ENCODE data around the gene YJU2. TPM values are rescaled to one million over a fixed set of nuclear protein-coding genes. Genes with fewer than 3 reads are reported as not detected.

Gene YJU2
- polyA plus RNA-seq, 1 of the 3 experiments (the other 2 are of a cell fraction), result 29.0 TPM

DNA sequence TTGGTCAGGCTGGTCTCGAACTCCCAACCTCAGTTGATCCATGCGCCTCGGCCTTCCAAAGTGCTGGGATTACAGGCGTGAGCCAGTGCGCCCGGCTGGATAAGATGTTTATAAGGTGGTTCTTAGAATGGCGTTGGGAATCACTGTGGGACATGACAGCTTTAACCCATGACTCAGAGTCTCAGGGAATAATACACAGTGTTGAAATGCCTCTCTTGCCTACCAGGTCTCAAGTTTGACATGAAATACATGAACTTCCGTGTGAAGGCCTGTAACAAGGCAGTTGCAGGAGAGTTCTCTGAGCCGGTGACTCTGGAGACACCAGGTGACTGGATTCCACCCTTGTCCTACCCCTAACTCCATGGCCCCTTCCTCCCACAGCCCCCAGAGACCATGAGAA, 70.1 kb downstream of the YJU2 start:
- Histone ChIP-seq H3K36me3 (replicated peaks in 1 of 2; ENCODE audit: control insufficient read depth in 1 of 2, insufficient read depth in 2 of 2, low read length in 1 of 2) (peaks cover 10 to 16% of the 10 kb centered on the region in 2 experiments), H3K4me3 (ENCODE audit: low read depth in 2 of 2, low read length in 1 of 2) (no peak overlapping the region), H3K9me2 (no peaks in the 10 kb centered on the region), H3K27ac (ENCODE audit: low read depth in 2 of 2, low read length in 1 of 2) (no peak overlapping the region), H3K9me3 (no peaks in the 10 kb centered on the region), H3K4me2 (no peak overlapping the region), H3K27me3 (ENCODE audit: insufficient read depth) (no peaks in the 10 kb centered on the region), H3F3A (replicated peaks; ENCODE audit: insufficient read depth) (no peaks in the 10 kb centered on the region), H2AFZ (ENCODE audit: low read depth) (no peak overlapping the region), H4K20me1 (ENCODE audit: insufficient read depth) (no peaks in the 10 kb centered on the region), H3K4me1 (ENCODE audit: control insufficient read depth in 1 of 2, insufficient read depth in 2 of 2, low read depth in 1 of 2, low read length in 1 of 2) (no peaks in the 10 kb centered on the region), H3K79me2 (ENCODE audit: insufficient read depth) (no peaks in the 10 kb centered on the region), H3K9ac (no peak overlapping the region)
- no peak for TF ChIP-seq FOSL2 (IDR thresholded peaks at IDR 0.05; ENCODE audit: borderline replicate concordance, low read depth)
- no peak for TF ChIP-seq TAF1 (IDR thresholded peaks at IDR 0.05; ENCODE audit: borderline replicate concordance, low read depth, low read length)
- no peak for TF ChIP-seq MXI1 (IDR thresholded peaks at IDR 0.05; ENCODE audit: low read depth, low read length)
- TF ChIP-seq, protein P1, sequence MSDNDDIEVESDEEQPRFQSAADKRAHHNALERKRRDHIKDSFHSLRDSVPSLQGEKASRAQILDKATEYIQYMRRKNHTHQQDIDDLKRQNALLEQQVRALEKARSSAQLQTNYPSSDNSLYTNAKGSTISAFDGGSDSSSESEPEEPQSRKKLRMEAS (IDR thresholded peaks at IDR 0.05; ENCODE audit: low read depth), result no peak
- POLR2A ChIA-PET, result no interaction called here
- WGBS (ENCODE audit: low lambda C conversion rate), result 92% methylated on average over 9 of the region's 9 CpGs
- DNase-seq, result peak; percentile 1
- CTCF ChIA-PET, result no interaction called here

DNA sequence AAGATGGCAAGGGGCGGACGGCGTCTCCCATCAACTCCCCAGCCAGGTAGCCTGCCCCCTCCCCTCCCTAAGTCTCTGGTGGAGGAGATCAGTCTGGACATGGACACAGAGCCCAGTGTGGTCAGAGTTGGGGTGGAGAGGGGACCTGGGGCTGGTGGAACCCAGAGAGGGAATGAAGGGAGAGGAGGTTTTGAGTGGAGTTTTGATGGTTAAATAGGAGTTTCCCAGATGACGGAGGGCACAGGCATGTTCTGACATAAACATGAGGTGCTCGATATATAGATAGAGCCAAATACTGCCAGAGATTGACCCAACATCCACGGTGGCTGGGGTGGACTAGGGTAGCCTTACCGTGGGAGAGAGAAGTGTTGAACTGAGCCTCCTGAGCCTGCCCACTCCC, 71.6 kb downstream of the YJU2 start:
- H3K27me3 ChIP-seq (ENCODE audit: insufficient read depth), result no peaks in the 10 kb centered on the region
- DNase-seq, result peak; percentile 11
- H3K9me2 ChIP-seq, result no peaks in the 10 kb centered on the region
- WGBS (ENCODE audit: low lambda C conversion rate), result 98% methylated on average over 7 of the region's 7 CpGs
- ChIA-PET POLR2A (no interaction called here), CTCF (interaction anchor here (0.6 kb wide), 1 partner anchor 94 kb away, joined by 3 read pairs; no protein-coding TSS in a partner anchor)
- no peaks in the 10 kb centered on the region for H3K4me1 ChIP-seq (ENCODE audit: control insufficient read depth in 1 of 2, insufficient read depth in 2 of 2, low read depth in 1 of 2, low read length in 1 of 2)
- no peak overlapping the region for H3K27ac ChIP-seq (ENCODE audit: low read depth in 2 of 2, low read length in 1 of 2)
- no peaks in the 10 kb centered on the region for H3F3A ChIP-seq (replicated peaks; ENCODE audit: insufficient read depth)
- no peaks in the 10 kb centered on the region for H3K79me2 ChIP-seq (ENCODE audit: insufficient read depth)
- peaks cover 10 to 16% of the 10 kb centered on the region in 2 experiments for H3K36me3 ChIP-seq (replicated peaks in 1 of 2; ENCODE audit: control insufficient read depth in 1 of 2, insufficient read depth in 2 of 2, low read length in 1 of 2)
- H4K20me1 ChIP-seq (ENCODE audit: insufficient read depth), result no peaks in the 10 kb centered on the region
- no peak overlapping the region for H3K4me2 ChIP-seq
- no peak overlapping the region for H3K9ac ChIP-seq
- no peak overlapping the region for H3K4me3 ChIP-seq (ENCODE audit: low read depth in 2 of 2, low read length in 1 of 2)
- no peaks in the 10 kb centered on the region for H3K9me3 ChIP-seq
- no peak overlapping the region for H2AFZ ChIP-seq (ENCODE audit: low read depth)
- TF ChIP-seq, protein P1 (IDR thresholded peaks at IDR 0.05; ENCODE audit: low read depth), result no peak
- TF ChIP-seq GABPA (IDR thresholded peaks at IDR 0.05; ENCODE audit: low read depth) (no peak), EP300 (IDR thresholded peaks at IDR 0.05; ENCODE audit: borderline replicate concordance in 1 of 2, low read depth in 1 of 2, low read length in 1 of 2) (no peak), FOXM1 (IDR thresholded peaks at IDR 0.05; ENCODE audit: low read depth) (no peak), JUND (IDR thresholded peaks at IDR 0.05) (no peak), TCF12 (IDR thresholded peaks at IDR 0.05) (no peak), NFIC (IDR thresholded peaks at IDR 0.05; ENCODE audit: borderline replicate concordance) (no peak), MEF2A (IDR thresholded peaks at IDR 0.05; ENCODE audit: borderline replicate concordance, low read depth) (no peak), CHD2 (IDR thresholded peaks at IDR 0.05; ENCODE audit: low read length, partially characterized antibody) (no peak), EZH2phosphoT487 (IDR thresholded peaks at IDR 0.05; ENCODE audit: borderline replicate concordance, low read depth) (no peak), RFX5 (IDR thresholded peaks at IDR 0.05; ENCODE audit: low read length) (no peak), TAF1 (IDR thresholded peaks at IDR 0.05; ENCODE audit: borderline replicate concordance, low read depth, low read length) (no peak), GATA2 (CRISPR knock-in tag; IDR thresholded peaks at IDR 0.05) (no peak), ELF1 (IDR thresholded peaks at IDR 0.05) (no peak), SIN3A (IDR thresholded peaks at IDR 0.05; ENCODE audit: borderline replicate concordance, low read depth, low read length) (no peak), TEAD4 (IDR thresholded peaks at IDR 0.05; ENCODE audit: borderline replicate concordance, insufficient read depth) (no peak), SMC3 (IDR thresholded peaks at IDR 0.05; ENCODE audit: low read depth, low read length) (no peak), NRF1 (IDR thresholded peaks at IDR 0.05; ENCODE audit: low read depth, low read length) (no peak)
- TF ChIP-seq, protein P2, sequence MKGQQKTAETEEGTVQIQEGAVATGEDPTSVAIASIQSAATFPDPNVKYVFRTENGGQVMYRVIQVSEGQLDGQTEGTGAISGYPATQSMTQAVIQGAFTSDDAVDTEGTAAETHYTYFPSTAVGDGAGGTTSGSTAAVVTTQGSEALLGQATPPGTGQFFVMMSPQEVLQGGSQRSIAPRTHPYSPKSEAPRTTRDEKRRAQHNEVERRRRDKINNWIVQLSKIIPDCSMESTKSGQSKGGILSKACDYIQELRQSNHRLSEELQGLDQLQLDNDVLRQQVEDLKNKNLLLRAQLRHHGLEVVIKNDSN (IDR thresholded peaks at IDR 0.05; ENCODE audit: borderline replicate concordance, low read depth), result no peak
- TF ChIP-seq, protein P3, sequence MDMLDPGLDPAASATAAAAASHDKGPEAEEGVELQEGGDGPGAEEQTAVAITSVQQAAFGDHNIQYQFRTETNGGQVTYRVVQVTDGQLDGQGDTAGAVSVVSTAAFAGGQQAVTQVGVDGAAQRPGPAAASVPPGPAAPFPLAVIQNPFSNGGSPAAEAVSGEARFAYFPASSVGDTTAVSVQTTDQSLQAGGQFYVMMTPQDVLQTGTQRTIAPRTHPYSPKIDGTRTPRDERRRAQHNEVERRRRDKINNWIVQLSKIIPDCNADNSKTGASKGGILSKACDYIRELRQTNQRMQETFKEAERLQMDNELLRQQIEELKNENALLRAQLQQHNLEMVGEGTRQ (IDR thresholded peaks at IDR 0.05; ENCODE audit: borderline replicate concordance, low read depth, low read length), result no peak

All from SK-N-SH (cell line).